SK-N-SH treated with all-trans-retinoic acid at 6 μM for 48 hours (cell line): ENCODE results near the gene CACNA1I.

ENCODE experiments used
- ATAC-seq: fragments of 200-7000 bp; cut with Tn5 transposase; 3 replicates; pipeline ENCODE4 v1.9.1; 2020; ENCODE audit warnings: mild to moderate bottlenecking, moderate library complexity
- ARNTL ChIP-seq: fragments of 450-650 bp; formaldehyde crosslinking; IDR thresholded peaks from 2 replicates; pipeline ENCODE4 v1.5.0; 2020; ENCODE audit warnings: low read depth, mild to moderate bottlenecking, moderate library complexity, borderline replicate concordance
- BACH2 ChIP-seq: fragments of 250-450 bp; sonication (Bioruptor Pico); IDR thresholded peaks from 2 replicates; pipeline ENCODE4 v1.9.0; 2021; ENCODE audit warnings: mild to moderate bottlenecking, borderline replicate concordance
- CREB5 ChIP-seq: fragments of 250-450 bp; sonication (Bioruptor Pico); IDR thresholded peaks from 2 replicates; pipeline ENCODE4 v1.5.1; 2020; ENCODE audit warnings: low read depth, mild to moderate bottlenecking, moderate library complexity
- CSDC2 ChIP-seq: fragments of 250-450 bp; sonication (Bioruptor Pico); IDR thresholded peaks from 2 replicates; pipeline ENCODE4 v1.5.0; 2020; ENCODE audit warnings: mild to moderate bottlenecking, moderate library complexity
- ESRRG ChIP-seq: fragments of 250-450 bp; sonication (Bioruptor Pico); IDR thresholded peaks from 2 replicates; pipeline ENCODE4 v1.6.1; 2021; ENCODE audit warnings: mild to moderate bottlenecking
- GLIS3 ChIP-seq: fragments of 250-450 bp; sonication (Bioruptor Pico); IDR thresholded peaks from 2 replicates; pipeline ENCODE4 v1.5.0; 2020; ENCODE audit warnings: mild to moderate bottlenecking, moderate library complexity
- PPARA ChIP-seq: fragments of 250-450 bp; sonication (Bioruptor Pico); IDR thresholded peaks from 2 replicates; pipeline ENCODE4 v1.5.0; 2020; ENCODE audit warnings: mild to moderate bottlenecking, borderline replicate concordance
- RARB ChIP-seq: fragments of 250-450 bp; sonication (Bioruptor Pico); IDR thresholded peaks from 2 replicates; pipeline ENCODE4 v1.8.0; 2021; ENCODE audit warnings: mild to moderate bottlenecking, moderate library complexity
- SNAI2 ChIP-seq: fragments of 250-450 bp; sonication (Bioruptor Pico); IDR thresholded peaks from 2 replicates; pipeline ENCODE4 v1.5.0; 2020; ENCODE audit warnings: mild to moderate bottlenecking, moderate library complexity
- TCF4 ChIP-seq: fragments of 250-450 bp; sonication (Bioruptor Pico); IDR thresholded peaks from 2 replicates; pipeline ENCODE4 v1.8.0; 2021; ENCODE audit warnings: mild to moderate bottlenecking, moderate library complexity, borderline replicate concordance
- TOX ChIP-seq: fragments of 250-450 bp; sonication (Bioruptor Pico); IDR thresholded peaks from 2 replicates; pipeline ENCODE4 v1.8.0; 2021; ENCODE audit warnings: mild to moderate bottlenecking, moderate library complexity, borderline replicate concordance
- ZC3H10 ChIP-seq: fragments of 250-450 bp; sonication (Bioruptor Pico); IDR thresholded peaks from 2 replicates; pipeline ENCODE4 v1.5.1; 2021; ENCODE audit warnings: mild to moderate bottlenecking, moderate library complexity
- ZFP3 ChIP-seq: fragments of 250-450 bp; sonication (Bioruptor Pico); IDR thresholded peaks from 2 replicates; pipeline ENCODE4 v1.5.0; 2020; ENCODE audit warnings: mild to moderate bottlenecking, moderate library complexity
- ZFP30 ChIP-seq: fragments of 450-650 bp; formaldehyde crosslinking; IDR thresholded peaks from 2 replicates; pipeline ENCODE4 v1.5.0; 2022; ENCODE audit warnings: mild to moderate bottlenecking, moderate library complexity
- ZNF565 ChIP-seq: fragments of 450-650 bp; formaldehyde crosslinking; conservative IDR thresholded peaks from 2 replicates; pipeline ENCODE4 v1.5.0; 2020; ENCODE audit warnings: low read depth, mild to moderate bottlenecking, moderate library complexity
- ZNF70 ChIP-seq: fragments of 450-650 bp; formaldehyde crosslinking; IDR thresholded peaks from 2 replicates; pipeline ENCODE4 v1.5.0; 2020; ENCODE audit warnings: mild to moderate bottlenecking, moderate library complexity
- ZNF8 ChIP-seq: fragments of 450-650 bp; formaldehyde crosslinking; IDR thresholded peaks from 2 replicates; pipeline ENCODE4 v1.5.0; 2020; ENCODE audit warnings: mild to moderate bottlenecking, moderate library complexity
- TF ChIP-seq, protein P1 (sequence below): fragments of 250-450 bp; sonication (Bioruptor Pico); IDR thresholded peaks from 2 replicates; pipeline ENCODE4 v1.8.0; 2020; ENCODE audit warnings: mild to moderate bottlenecking, moderate library complexity, borderline replicate concordance
- TF ChIP-seq, protein P2 (sequence below): fragments of 250-450 bp; sonication (Bioruptor Pico); IDR thresholded peaks from 2 replicates; pipeline ENCODE4 v1.8.0; 2021; ENCODE audit warnings: low read depth, mild to moderate bottlenecking, moderate library complexity, borderline replicate concordance
- TF ChIP-seq, protein P3 (sequence below): fragments of 250-450 bp; sonication (Bioruptor Pico); IDR thresholded peaks from 2 replicates; pipeline ENCODE4 v1.5.0; 2020; ENCODE audit warnings: mild to moderate bottlenecking, moderate library complexity
- TF ChIP-seq, protein P4 (sequence below): fragments of 250-450 bp; sonication (Bioruptor Pico); IDR thresholded peaks from 2 replicates; pipeline ENCODE4 v1.5.1; 2021; ENCODE audit warnings: mild to moderate bottlenecking, moderate library complexity

The CACNA1I gene

DNA sequence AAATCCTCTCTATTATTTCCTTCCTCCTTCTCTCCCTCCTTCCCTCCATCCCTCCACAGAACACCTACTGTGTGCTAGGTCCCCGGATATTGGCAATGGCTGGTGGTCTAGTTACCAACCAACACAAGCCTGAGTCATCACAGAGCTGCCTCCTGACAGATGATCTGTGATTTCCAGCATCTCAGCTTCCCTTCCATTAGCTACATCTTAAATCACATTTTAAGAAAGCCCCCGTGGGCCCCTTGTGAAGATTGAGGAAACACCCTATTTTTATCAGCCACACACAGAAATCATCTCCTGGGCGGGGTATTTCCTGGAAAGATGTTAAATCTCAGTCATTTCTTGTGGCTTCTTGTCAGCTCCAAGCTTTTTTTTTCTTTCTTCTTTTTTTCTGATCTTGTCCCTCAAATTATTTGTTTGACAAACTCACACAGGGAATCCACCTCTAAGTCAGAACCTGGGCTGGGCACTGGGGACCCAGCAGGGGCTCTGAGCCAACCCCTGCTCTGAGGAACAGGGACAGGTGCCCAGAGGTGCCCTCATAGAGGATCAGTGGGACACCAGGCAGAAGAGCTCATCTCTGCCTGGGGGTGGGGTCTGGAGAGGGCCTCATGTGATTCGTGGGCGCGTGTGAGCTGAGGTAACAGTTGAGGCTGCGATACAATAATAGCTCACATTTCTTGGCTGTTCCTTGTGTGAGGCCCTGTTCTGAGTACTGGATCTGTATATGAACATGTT, 42.4 kb downstream of the CACNA1I start (continued):
- TF ChIP-seq ZFP3 (CRISPR knock-in tag): no peak
- TF ChIP-seq TCF4 (CRISPR knock-in tag): no peak
- TF ChIP-seq, protein P1, sequence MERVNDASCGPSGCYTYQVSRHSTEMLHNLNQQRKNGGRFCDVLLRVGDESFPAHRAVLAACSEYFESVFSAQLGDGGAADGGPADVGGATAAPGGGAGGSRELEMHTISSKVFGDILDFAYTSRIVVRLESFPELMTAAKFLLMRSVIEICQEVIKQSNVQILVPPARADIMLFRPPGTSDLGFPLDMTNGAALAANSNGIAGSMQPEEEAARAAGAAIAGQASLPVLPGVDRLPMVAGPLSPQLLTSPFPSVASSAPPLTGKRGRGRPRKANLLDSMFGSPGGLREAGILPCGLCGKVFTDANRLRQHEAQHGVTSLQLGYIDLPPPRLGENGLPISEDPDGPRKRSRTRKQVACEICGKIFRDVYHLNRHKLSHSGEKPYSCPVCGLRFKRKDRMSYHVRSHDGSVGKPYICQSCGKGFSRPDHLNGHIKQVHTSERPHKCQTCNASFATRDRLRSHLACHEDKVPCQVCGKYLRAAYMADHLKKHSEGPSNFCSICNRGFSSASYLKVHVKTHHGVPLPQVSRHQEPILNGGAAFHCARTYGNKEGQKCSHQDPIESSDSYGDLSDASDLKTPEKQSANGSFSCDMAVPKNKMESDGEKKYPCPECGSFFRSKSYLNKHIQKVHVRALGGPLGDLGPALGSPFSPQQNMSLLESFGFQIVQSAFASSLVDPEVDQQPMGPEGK (CRISPR knock-in tag): no peak
- TF ChIP-seq TOX (CRISPR knock-in tag): no peak
- no peak for TF ChIP-seq ZNF8 (CRISPR knock-in tag)

DNA sequence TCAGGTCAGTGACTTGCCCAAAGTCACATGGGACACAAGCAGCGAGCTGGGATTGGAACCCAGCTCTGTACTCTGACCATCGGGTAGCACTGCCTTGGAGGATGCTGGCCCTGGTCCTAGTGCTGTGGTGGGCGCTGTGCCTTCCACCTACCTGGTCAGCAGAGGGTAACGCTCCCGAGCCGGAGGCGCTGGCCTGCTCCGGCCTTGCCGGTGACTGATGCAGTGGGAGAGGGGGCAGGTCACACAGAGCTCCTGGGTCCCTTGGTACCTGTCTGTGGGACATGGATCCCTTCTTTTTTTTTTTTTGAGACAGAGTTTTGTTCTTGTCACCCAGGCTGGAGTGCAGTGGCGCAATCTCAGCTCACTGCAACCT, 43.0 kb downstream of the CACNA1I start:
- TF ChIP-seq, protein P1 (CRISPR knock-in tag): no peak
- no peak for TF ChIP-seq CSDC2 (CRISPR knock-in tag)
- no peak for TF ChIP-seq ESRRG (CRISPR knock-in tag)
- TF ChIP-seq ZNF565 (CRISPR knock-in tag): no peak
- no peak for ATAC-seq

- no peak for ATAC-seq
These were observed 43.9 kb downstream of the CACNA1I start for GRCh38 chr22:39614442-39614841.

GRCh38 chr22:39616051-39616450, 45.5 kb downstream of the CACNA1I start:
- no peak for ATAC-seq
- TF ChIP-seq RARB (CRISPR knock-in tag): no peak
- TF ChIP-seq, protein P1 (CRISPR knock-in tag): no peak
- no peak for TF ChIP-seq CSDC2 (CRISPR knock-in tag)
- TF ChIP-seq, protein P2, sequence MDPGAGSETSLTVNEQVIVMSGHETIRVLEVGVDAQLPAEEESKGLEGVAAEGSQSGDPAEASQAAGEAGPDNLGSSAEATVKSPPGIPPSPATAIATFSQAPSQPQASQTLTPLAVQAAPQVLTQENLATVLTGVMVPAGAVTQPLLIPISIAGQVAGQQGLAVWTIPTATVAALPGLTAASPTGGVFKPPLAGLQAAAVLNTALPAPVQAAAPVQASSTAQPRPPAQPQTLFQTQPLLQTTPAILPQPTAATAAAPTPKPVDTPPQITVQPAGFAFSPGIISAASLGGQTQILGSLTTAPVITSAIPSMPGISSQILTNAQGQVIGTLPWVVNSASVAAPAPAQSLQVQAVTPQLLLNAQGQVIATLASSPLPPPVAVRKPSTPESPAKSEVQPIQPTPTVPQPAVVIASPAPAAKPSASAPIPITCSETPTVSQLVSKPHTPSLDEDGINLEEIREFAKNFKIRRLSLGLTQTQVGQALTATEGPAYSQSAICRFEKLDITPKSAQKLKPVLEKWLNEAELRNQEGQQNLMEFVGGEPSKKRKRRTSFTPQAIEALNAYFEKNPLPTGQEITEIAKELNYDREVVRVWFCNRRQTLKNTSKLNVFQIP: no peak
- TF ChIP-seq ZNF8 (CRISPR knock-in tag): no peak
- TF ChIP-seq TCF4 (CRISPR knock-in tag): no peak
- TF ChIP-seq ZNF70 (CRISPR knock-in tag): no peak
- TF ChIP-seq, protein P3, sequence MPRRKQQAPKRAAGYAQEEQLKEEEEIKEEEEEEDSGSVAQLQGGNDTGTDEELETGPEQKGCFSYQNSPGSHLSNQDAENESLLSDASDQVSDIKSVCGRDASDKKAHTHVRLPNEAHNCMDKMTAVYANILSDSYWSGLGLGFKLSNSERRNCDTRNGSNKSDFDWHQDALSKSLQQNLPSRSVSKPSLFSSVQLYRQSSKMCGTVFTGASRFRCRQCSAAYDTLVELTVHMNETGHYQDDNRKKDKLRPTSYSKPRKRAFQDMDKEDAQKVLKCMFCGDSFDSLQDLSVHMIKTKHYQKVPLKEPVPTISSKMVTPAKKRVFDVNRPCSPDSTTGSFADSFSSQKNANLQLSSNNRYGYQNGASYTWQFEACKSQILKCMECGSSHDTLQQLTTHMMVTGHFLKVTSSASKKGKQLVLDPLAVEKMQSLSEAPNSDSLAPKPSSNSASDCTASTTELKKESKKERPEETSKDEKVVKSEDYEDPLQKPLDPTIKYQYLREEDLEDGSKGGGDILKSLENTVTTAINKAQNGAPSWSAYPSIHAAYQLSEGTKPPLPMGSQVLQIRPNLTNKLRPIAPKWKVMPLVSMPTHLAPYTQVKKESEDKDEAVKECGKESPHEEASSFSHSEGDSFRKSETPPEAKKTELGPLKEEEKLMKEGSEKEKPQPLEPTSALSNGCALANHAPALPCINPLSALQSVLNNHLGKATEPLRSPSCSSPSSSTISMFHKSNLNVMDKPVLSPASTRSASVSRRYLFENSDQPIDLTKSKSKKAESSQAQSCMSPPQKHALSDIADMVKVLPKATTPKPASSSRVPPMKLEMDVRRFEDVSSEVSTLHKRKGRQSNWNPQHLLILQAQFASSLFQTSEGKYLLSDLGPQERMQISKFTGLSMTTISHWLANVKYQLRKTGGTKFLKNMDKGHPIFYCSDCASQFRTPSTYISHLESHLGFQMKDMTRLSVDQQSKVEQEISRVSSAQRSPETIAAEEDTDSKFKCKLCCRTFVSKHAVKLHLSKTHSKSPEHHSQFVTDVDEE: no peak
- no peak for TF ChIP-seq ARNTL (CRISPR knock-in tag)
- no peak for TF ChIP-seq ZNF565 (CRISPR knock-in tag)
- TF ChIP-seq SNAI2 (CRISPR knock-in tag): no peak
- TF ChIP-seq ESRRG (CRISPR knock-in tag): no peak
- TF ChIP-seq GLIS3 (CRISPR knock-in tag): no peak
- TF ChIP-seq PPARA (CRISPR knock-in tag): no peak
- no peak for TF ChIP-seq ZC3H10 (CRISPR knock-in tag)
- no peak for TF ChIP-seq ZFP30 (CRISPR knock-in tag)
- TF ChIP-seq, all 23 proteins: peak for 0

More at GRCh38 chr22:39614442-39614841, 43.9 kb downstream of the CACNA1I start:
- TF ChIP-seq, protein P4, sequence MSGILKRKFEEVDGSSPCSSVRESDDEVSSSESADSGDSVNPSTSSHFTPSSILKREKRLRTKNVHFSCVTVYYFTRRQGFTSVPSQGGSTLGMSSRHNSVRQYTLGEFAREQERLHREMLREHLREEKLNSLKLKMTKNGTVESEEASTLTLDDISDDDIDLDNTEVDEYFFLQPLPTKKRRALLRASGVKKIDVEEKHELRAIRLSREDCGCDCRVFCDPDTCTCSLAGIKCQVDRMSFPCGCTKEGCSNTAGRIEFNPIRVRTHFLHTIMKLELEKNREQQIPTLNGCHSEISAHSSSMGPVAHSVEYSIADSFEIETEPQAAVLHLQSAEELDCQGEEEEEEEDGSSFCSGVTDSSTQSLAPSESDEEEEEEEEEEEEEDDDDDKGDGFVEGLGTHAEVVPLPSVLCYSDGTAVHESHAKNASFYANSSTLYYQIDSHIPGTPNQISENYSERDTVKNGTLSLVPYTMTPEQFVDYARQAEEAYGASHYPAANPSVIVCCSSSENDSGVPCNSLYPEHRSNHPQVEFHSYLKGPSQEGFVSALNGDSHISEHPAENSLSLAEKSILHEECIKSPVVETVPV: no peak
- TF ChIP-seq ARNTL (CRISPR knock-in tag): no peak
- no peak for TF ChIP-seq ESRRG (CRISPR knock-in tag)
- TF ChIP-seq BACH2 (CRISPR knock-in tag): no peak
- TF ChIP-seq CREB5 (CRISPR knock-in tag): no peak
